Sigmoid colon (tissue), 7 donors: ENCODE results near the gene ZP1. TPM values are rescaled to one million over a fixed set of nuclear protein-coding genes. Genes with fewer than 3 reads are reported as not detected.

ENCODE experiments used
- DNase-seq: peaks from one replicate; pipeline ENCODE4 v3.0.0-alpha.2; 2019
- H3K27ac ChIP-seq, 4 donors: fragments of 200-600 bp; sonication (generic); one replicate each; pipeline ENCODE4 v1.5.1; 2016 to 2019; ENCODE audit warnings: mild to moderate bottlenecking in 1 of 4
- H3K27me3 ChIP-seq, 3 donors: fragments of 200-600 bp; sonication (generic); one replicate each; pipeline ENCODE4 v1.5.1; 2019; ENCODE audit warnings: mild to moderate bottlenecking in 1 of 3
- H3K36me3 ChIP-seq, 4 donors: fragments of 200-600 bp; sonication (generic); one replicate each; pipeline ENCODE4 v1.5.1; 2016 to 2019
- H3K4me1 ChIP-seq, 4 donors: fragments of 200-600 bp; sonication (generic); one replicate each; pipeline ENCODE4 v1.5.1; 2017 to 2019
- H3K4me3 ChIP-seq, 4 donors: fragments of 200-600 bp; sonication (generic); one replicate each; pipeline ENCODE4 v1.5.1; 2017 to 2019; ENCODE audit warnings: mild to moderate bottlenecking in 2 of 4, moderate library complexity in 1 of 4
- H3K9me3 ChIP-seq, 4 donors: fragments of 200-600 bp in 3 of 4; sonication (generic) in 3 of 4; one replicate each; pipeline versions ENCODE4 v1.5.1 to v1.6.1; 2013 to 2019
- CTCF ChIP-seq, 4 experiments: fragments of 450-650 bp in 3 of 4; fragments of 200-600 bp in 1 of 4; IDR thresholded peaks; one replicate each; pipeline ENCODE4 v1.5.1; 2016 to 2019; ENCODE audit warnings: antibody characterized with exemption in 4 of 4, mild to moderate bottlenecking in 3 of 4, moderate library complexity in 2 of 4
- EP300 ChIP-seq, 4 donors: sonication (generic); formaldehyde crosslinking; IDR thresholded peaks; one replicate each; pipeline ENCODE4 v1.6.1; 2017; ENCODE audit warnings: antibody characterized with exemption in 4 of 4
- POLR2A ChIP-seq, 2 donors: fragments of 450-650 bp; IDR thresholded peaks; one replicate each; pipeline ENCODE4 v1.6.1; 2016; ENCODE audit warnings: antibody characterized with exemption in 2 of 2, mild to moderate bottlenecking in 2 of 2, moderate library complexity in 2 of 2
- POLR2AphosphoS5 ChIP-seq, 4 donors: sonication (generic); formaldehyde crosslinking; IDR thresholded peaks; one replicate each; pipeline ENCODE4 v1.6.1; 2017; ENCODE audit warnings: antibody characterized with exemption in 4 of 4
- WGBS, 2 donors: extraction: QIAGEN DNeasy Blood & Tissue Kit; methylation state at CpG; one replicate each; pipeline ENCODE4 v1.1.7; 2013; 5-methylcytosine and 5-hydroxymethylcytosine counted together
- intact Hi-C: fragments of 100-400 bp; cut with DNase I; formaldehyde crosslinking; loops from one replicate; pipeline ENCODE4 v1.15.1; 2023
- polyA plus RNA-seq, 3 donors: library from polyadenylated mRNA; stranded (reverse); fragments of 200-250 nt; gene quantifications; one replicate each; pipeline ENCODE4 v1.2.3, GENCODE V29; 2013
- total RNA-seq, 4 donors: library from RNA; depleted of rRNA; stranded (reverse); fragments of >200 nt; gene quantifications; one replicate each; pipeline ENCODE4 v1.1.0, GENCODE V29; 2016
- donor health status: healthy with polysubstance abuse.
- donor health status: Bipolar disorder and iron deficiency.
- donor health status: healthy.

The ZP1 gene
- total and polyA plus RNA-seq, 7 donors = 0.15 TPM; not detected in 6

GRCh38 chr11:60895687-60896086 lies 28.3 kb downstream of the ZP1 start:
- intact Hi-C loops = no loop called here
- WGBS, 2 donors = 80 to 81% methylated on average over 5 of the region's 5 CpGs
- Histone ChIP-seq H3K36me3 (peaks cover 49 to 88% (median 56%) of the 10 kb centered on the region in 4 donors), H3K4me1 (peaks cover 0 to 6% (median 2%) of the 10 kb centered on the region in 4 donors), H3K4me3 (no peak overlapping the region), H3K9me3 (no peaks in the 10 kb centered on the region), H3K27ac (no peak overlapping the region), H3K27me3 (no peaks in the 10 kb centered on the region)
- TF ChIP-seq POLR2AphosphoS5 (IDR thresholded peaks at IDR 0.05) = no peak
- no peak for TF ChIP-seq EP300 (IDR thresholded peaks at IDR 0.05)
- TF ChIP-seq POLR2A (IDR thresholded peaks at IDR 0.05) = no peak
- TF ChIP-seq CTCF (IDR thresholded peaks at IDR 0.05) = no peak
- DNase-seq = no peak

GRCh38 chr11:60897496-60897895 lies 30.2 kb downstream of the ZP1 start:
- no peak overlapping the region for H3K27ac ChIP-seq
- no peak for DNase-seq
- peaks cover 0 to 6% (median 2%) of the 10 kb centered on the region in 4 donors for H3K4me1 ChIP-seq
- WGBS, 2 donors = 92 to 95% methylated on average over 4 of the region's 4 CpGs
- no peaks in the 10 kb centered on the region for H3K9me3 ChIP-seq
- TF ChIP-seq POLR2AphosphoS5 (IDR thresholded peaks at IDR 0.05) = no peak
- TF ChIP-seq EP300 (IDR thresholded peaks at IDR 0.05) = no peak
- no peak for TF ChIP-seq POLR2A (IDR thresholded peaks at IDR 0.05)
- TF ChIP-seq CTCF (IDR thresholded peaks at IDR 0.05) = no peak
- H3K27me3 ChIP-seq = no peaks in the 10 kb centered on the region
- peaks cover 58 to 96% (median 71%) of the 10 kb centered on the region in 4 donors for H3K36me3 ChIP-seq
- intact Hi-C loops = no loop called here
- H3K4me3 ChIP-seq = no peak overlapping the region

- intact Hi-C loops = loop anchor here (1.0 to 2.0 kb wide), 2 partner anchors 68 to 124 kb away; no protein-coding TSS in a partner anchor
- no peaks in the 10 kb centered on the region for H3K27me3 ChIP-seq
- peak; percentile 64 for DNase-seq
- H3K36me3 ChIP-seq = peaks cover 63 to 90% (median 72%) of the 10 kb centered on the region in 4 donors
- peaks cover 0 to 11% (median 5%) of the 10 kb centered on the region in 4 donors for H3K4me1 ChIP-seq
- WGBS, 2 donors = 61 to 62% methylated on average over 12 of the region's 12 CpGs
- peak overlapping the region in 1 of 4 donors; percentile 26 for H3K27ac ChIP-seq
- TF ChIP-seq CTCF (IDR thresholded peaks at IDR 0.05) = peak; percentile 42 to 96 (median 92)
- no peak for TF ChIP-seq EP300 (IDR thresholded peaks at IDR 0.05)
- TF ChIP-seq POLR2AphosphoS5 (IDR thresholded peaks at IDR 0.05) = no peak
- no peak for TF ChIP-seq POLR2A (IDR thresholded peaks at IDR 0.05)
- H3K4me3 ChIP-seq = no peak overlapping the region
- no peaks in the 10 kb centered on the region for H3K9me3 ChIP-seq
These were observed 31.9 kb downstream of the ZP1 start for GRCh38 chr11:60899046-60899936.

GRCh38 chr11:60899977-60900376 lies 32.6 kb downstream of the ZP1 start:
- intact Hi-C loops = loop anchor here (1.0 to 10.0 kb wide), 3 partner anchors 69 to 435 kb away; partner anchors contain the start of genes DDB1 and TKFC
- no peak for DNase-seq
- no peaks in the 10 kb centered on the region for H3K27me3 ChIP-seq
- no peak overlapping the region for H3K4me3 ChIP-seq
- TF ChIP-seq POLR2A (IDR thresholded peaks at IDR 0.05) (no peak), EP300 (IDR thresholded peaks at IDR 0.05) (no peak), CTCF (IDR thresholded peaks at IDR 0.05) (no peak), POLR2AphosphoS5 (IDR thresholded peaks at IDR 0.05) (no peak)
- H3K27ac ChIP-seq = no peak overlapping the region
- H3K36me3 ChIP-seq = peaks cover 59 to 83% (median 69%) of the 10 kb centered on the region in 4 donors
- H3K9me3 ChIP-seq = no peaks in the 10 kb centered on the region
- peaks cover 0 to 18% (median 12%) of the 10 kb centered on the region in 4 donors for H3K4me1 ChIP-seq
- WGBS, 2 donors = 63 to 71% methylated on average over 4 of the region's 4 CpGs
